Measurements from ENCODE around the gene TMEM207. TPM values are rescaled to one million over a fixed set of nuclear protein-coding genes. Genes with fewer than 3 reads are reported as not detected.

Gene TMEM207
- total RNA-seq, 1 donor from 2014 or later, result not detected

DNA sequence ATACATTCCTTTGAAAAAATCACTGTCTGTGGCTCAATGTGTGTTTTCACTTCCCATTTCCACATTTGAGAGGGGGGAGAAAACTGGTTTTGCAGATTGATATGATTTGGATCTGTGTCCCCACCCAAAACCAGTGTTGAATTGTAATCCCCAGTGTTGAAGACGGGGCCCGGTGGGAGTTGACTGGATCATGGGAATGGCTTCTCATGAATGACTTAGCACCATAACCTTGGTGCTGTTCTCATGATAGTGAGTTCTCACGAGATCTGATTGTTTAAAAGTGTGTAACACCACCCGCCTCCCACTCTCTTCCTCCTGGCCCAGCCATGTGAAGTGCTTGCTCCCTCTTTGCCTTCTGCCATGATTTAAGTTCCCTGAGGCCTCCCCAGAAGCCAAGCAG lies 16.1 kb downstream of the TMEM207 start:
- no peak for DNase-seq (ENCODE audit: low spot score in 2 of 2, unreplicated experiment in 2 of 2)
- H3K4me3 Mint-ChIP-seq, result no peak overlapping the region
- peaks cover 20% of the 10 kb centered on the region for H3K9me3 Mint-ChIP-seq

GRCh38 chr3:190432216-190432615 lies 17.5 kb downstream of the TMEM207 start:
- DNase-seq (ENCODE audit: low spot score in 2 of 2, unreplicated experiment in 2 of 2), result no peak
- Mint-ChIP-seq H3K9me3 (peaks cover 20% of the 10 kb centered on the region), H3K4me3 (no peak overlapping the region), H3K36me3 (no peaks in the 10 kb centered on the region), H3K27me3 (ENCODE audit: low read depth) (no peaks in the 10 kb centered on the region), H3K4me1 (peaks cover 4% of the 10 kb centered on the region), H3K27ac (no peak overlapping the region)
- TF ChIP-seq CTCF (IDR thresholded peaks at IDR 0.05; ENCODE audit: unreplicated experiment), result no peak

More for the DNA sequence above, 16.1 kb downstream of the TMEM207 start:
- Mint-ChIP-seq H3K36me3 (no peaks in the 10 kb centered on the region), H3K4me1 (peaks cover 4% of the 10 kb centered on the region), H3K27ac (no peak overlapping the region), H3K27me3 (ENCODE audit: low read depth) (no peaks in the 10 kb centered on the region)
- no peak for TF ChIP-seq CTCF (IDR thresholded peaks at IDR 0.05; ENCODE audit: unreplicated experiment)

- DNase-seq (ENCODE audit: low spot score in 2 of 2, unreplicated experiment in 2 of 2), result no peak
- no peak for TF ChIP-seq CTCF (IDR thresholded peaks at IDR 0.05; ENCODE audit: unreplicated experiment)
- Mint-ChIP-seq H3K4me1 (peaks cover 4% of the 10 kb centered on the region), H3K27ac (no peak overlapping the region), H3K4me3 (no peak overlapping the region), H3K36me3 (no peaks in the 10 kb centered on the region), H3K9me3 (peaks cover 15% of the 10 kb centered on the region), H3K27me3 (ENCODE audit: low read depth) (no peaks in the 10 kb centered on the region)
These were observed 18.8 kb downstream of the TMEM207 start for GRCh38 chr3:190430906-190431305.

DNA sequence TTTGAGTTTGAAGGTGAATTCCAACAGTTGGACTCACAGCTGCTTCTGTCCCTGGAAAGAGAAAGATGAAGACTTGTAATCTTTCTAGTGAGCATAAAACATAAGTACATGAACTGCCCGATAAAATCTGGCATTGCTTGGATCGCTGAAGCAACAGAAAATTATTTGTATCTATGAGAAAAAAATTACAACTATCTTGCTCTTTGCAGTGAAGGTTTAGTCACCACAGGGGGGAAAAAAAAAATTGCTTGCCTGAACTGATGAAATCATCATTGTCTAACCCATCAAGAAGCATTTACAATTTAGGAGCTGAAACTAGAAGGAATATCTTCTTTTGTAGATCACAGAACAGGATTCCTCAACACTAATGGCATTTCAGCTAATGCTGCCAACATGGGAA lies 20.0 kb downstream of the TMEM207 start:
- Mint-ChIP-seq H3K27ac (no peak overlapping the region), H3K4me3 (no peak overlapping the region), H3K9me3 (peaks cover 10% of the 10 kb centered on the region), H3K4me1 (peaks cover 6% of the 10 kb centered on the region), H3K36me3 (no peaks in the 10 kb centered on the region), H3K27me3 (ENCODE audit: low read depth) (no peaks in the 10 kb centered on the region)
- DNase-seq (ENCODE audit: low spot score in 2 of 2, unreplicated experiment in 2 of 2), result no peak
- TF ChIP-seq CTCF (IDR thresholded peaks at IDR 0.05; ENCODE audit: unreplicated experiment), result no peak

DNA sequence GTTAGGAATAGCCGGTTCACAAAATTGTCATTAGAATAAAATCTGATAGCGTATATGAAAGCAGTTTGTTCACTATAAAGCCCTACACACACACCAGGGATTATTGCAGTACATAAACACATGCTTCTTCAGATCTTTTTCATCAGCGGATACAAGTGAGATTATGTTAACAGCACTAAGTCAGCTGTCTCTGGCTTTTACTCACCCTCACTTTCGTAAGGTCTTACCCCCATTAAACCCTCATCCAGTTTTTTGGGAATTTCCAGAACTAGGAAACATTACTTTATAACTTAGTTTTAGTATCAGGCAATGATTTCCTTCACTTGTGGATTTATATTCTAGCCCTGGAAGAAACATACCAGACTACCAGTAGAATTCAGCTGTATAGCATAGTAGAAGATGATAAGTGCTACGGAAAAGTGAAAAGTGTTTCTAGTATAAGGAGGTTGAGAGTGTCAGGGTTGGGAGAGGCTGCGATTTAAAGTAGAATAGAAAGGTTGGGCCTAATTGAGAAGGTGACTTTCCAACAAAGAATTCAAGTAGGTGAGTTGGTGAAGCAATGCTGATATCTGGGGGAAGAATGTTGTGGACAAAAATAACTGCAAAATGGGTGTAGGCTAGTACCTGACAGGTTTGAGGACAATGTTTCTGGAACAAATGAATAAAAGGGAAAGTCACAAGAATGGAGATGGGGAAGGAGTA lies 22.7 kb downstream of the TMEM207 start:
- Mint-ChIP-seq H3K27ac (no peak overlapping the region), H3K4me1 (peaks cover 4% of the 10 kb centered on the region), H3K36me3 (no peaks in the 10 kb centered on the region), H3K4me3 (no peak overlapping the region), H3K9me3 (no peaks in the 10 kb centered on the region), H3K27me3 (ENCODE audit: low read depth) (no peaks in the 10 kb centered on the region)
- DNase-seq (ENCODE audit: low spot score in 2 of 2, unreplicated experiment in 2 of 2), result no peak
- no peak for TF ChIP-seq CTCF (IDR thresholded peaks at IDR 0.05; ENCODE audit: unreplicated experiment)

Measured in mesothelial cell of epicardium (in vitro differentiated cells).